CD14-positive monocyte (primary cell): Measurements from ENCODE around the gene PCED1A. TPM values are rescaled to one million over a fixed set of nuclear protein-coding genes. Genes with fewer than 3 reads are reported as not detected.
A peak's percentile ranks its signal among the peaks of the same experiment; 100 is the strongest.

ENCODE experiments used
- DNase-seq, 3 donors: peaks; one replicate each; pipeline ENCODE4 v3.0.0-alpha.2; 2011 to 2022
- H2AFZ ChIP-seq: 2 replicates; pipeline ENCODE4 v1.6.0; 2012; ENCODE audit warnings: mild to moderate bottlenecking, low read depth, low read length, inconsistent platforms; ENCODE audit not compliant: insufficient read depth, poor library complexity, severe bottlenecking
- H3K27ac ChIP-seq, 2 donors: 1 replicate in 1 of 2; 2 replicates in 1 of 2; pipeline ENCODE4 v1.5.1; 2012 to 2013; ENCODE audit warnings: low read length in 2 of 2, control low read depth in 1 of 2, inconsistent platforms in 1 of 2, low read depth in 1 of 2, mild to moderate bottlenecking in 1 of 2
- H3K27me3 ChIP-seq, 2 donors: one replicate each; pipeline versions ENCODE4 v1.6.0 to v1.6.1; 2011 to 2013; ENCODE audit warnings: low read length in 2 of 2; ENCODE audit not compliant: control insufficient read depth in 2 of 2, insufficient read depth in 2 of 2
- H3K36me3 ChIP-seq, 2 donors: replicated peaks in 1 of 2; 1 replicate in 1 of 2; 2 replicates in 1 of 2; pipeline versions ENCODE4 v1.5.1 to v1.6.1; 2012 to 2013; ENCODE audit warnings: low read length in 2 of 2, control low read depth in 1 of 2, inconsistent platforms in 1 of 2, mild to moderate bottlenecking in 1 of 2; ENCODE audit not compliant: insufficient read depth in 2 of 2, control insufficient read depth in 1 of 2
- H3K4me1 ChIP-seq, 2 donors: 1 replicate in 1 of 2; 2 replicates in 1 of 2; pipeline versions ENCODE4 v1.5.1 to v1.6.1; 2012 to 2013; ENCODE audit warnings: low read length in 2 of 2, control low read depth in 1 of 2, inconsistent platforms in 1 of 2, mild to moderate bottlenecking in 1 of 2, moderate library complexity in 1 of 2; ENCODE audit not compliant: insufficient read depth in 2 of 2, control insufficient read depth in 1 of 2
- H3K4me2 ChIP-seq: replicated peaks from 2 replicates; pipeline ENCODE3; 2012; ENCODE audit warnings: low read length, moderate library complexity, mild to moderate bottlenecking; ENCODE audit not compliant: poor library complexity, severe bottlenecking; ENCODE audit errors: extremely low read depth
- H3K4me3 ChIP-seq, 3 experiments: fragments of 200-600 bp in 1 of 3; sonication (generic) in 1 of 3; replicated peaks in 1 of 3; 1 replicate in 2 of 3; 2 replicates in 1 of 3; pipeline ENCODE4 v1.5.1; 2011 to 2013; ENCODE audit warnings: low read length in 3 of 3, mild to moderate bottlenecking in 3 of 3, control low read depth in 2 of 3, low read depth in 2 of 3, inconsistent platforms in 1 of 3, moderate library complexity in 1 of 3
- H3K79me2 ChIP-seq: 2 replicates; pipeline ENCODE4 v1.6.0; 2012; ENCODE audit warnings: mild to moderate bottlenecking, control low read depth, inconsistent platforms, low read length, moderate library complexity; ENCODE audit not compliant: insufficient read depth
- H3K9ac ChIP-seq: 2 replicates; pipeline ENCODE4 v1.6.0; 2017; ENCODE audit warnings: low read length, mild to moderate bottlenecking; ENCODE audit not compliant: insufficient read depth, poor library complexity, severe bottlenecking
- H3K9me3 ChIP-seq, 2 donors: replicated peaks in 1 of 2; 1 replicate in 1 of 2; 2 replicates in 1 of 2; pipeline versions ENCODE4 v1.5.1 to v1.6.1; 2012 to 2013; ENCODE audit warnings: low read length in 2 of 2, control low read depth in 1 of 2; ENCODE audit not compliant: control insufficient read depth in 1 of 2, insufficient read depth in 1 of 2
- H4K20me1 ChIP-seq: 2 replicates; pipeline ENCODE4 v1.6.0; 2012; ENCODE audit warnings: mild to moderate bottlenecking, low read length, control low read depth, moderate library complexity; ENCODE audit not compliant: insufficient read depth
- H3K27ac Mint-ChIP-seq, 7 donors: one replicate each; pipeline ENCODE4 v1.8.0; 2020; ENCODE audit warnings: mild to moderate bottlenecking in 7 of 7, mixed read lengths in 7 of 7, moderate library complexity in 6 of 7, inconsistent platforms in 2 of 7
- H3K27me3 Mint-ChIP-seq, 3 donors: one replicate each; pipeline ENCODE4 v1.8.0; 2021 to 2022; ENCODE audit warnings: low read depth in 3 of 3, mild to moderate bottlenecking in 3 of 3, mixed read lengths in 3 of 3, moderate library complexity in 3 of 3, inconsistent platforms in 1 of 3
- H3K36me3 Mint-ChIP-seq, 2 donors: one replicate each; pipeline ENCODE4 v1.8.0; 2020; ENCODE audit warnings: mixed read lengths in 2 of 2, inconsistent platforms in 1 of 2, mild to moderate bottlenecking in 1 of 2
- H3K4me1 Mint-ChIP-seq: one replicate; pipeline ENCODE4 v1.8.0; 2020; ENCODE audit warnings: mild to moderate bottlenecking, mixed read lengths
- H3K4me3 Mint-ChIP-seq, 2 donors: one replicate each; pipeline ENCODE4 v1.8.0; 2020; ENCODE audit warnings: mild to moderate bottlenecking in 2 of 2, mixed read lengths in 2 of 2, moderate library complexity in 1 of 2
- H3K9me3 Mint-ChIP-seq, 7 donors: one replicate each; pipeline ENCODE4 v1.8.0; 2020 to 2022; ENCODE audit warnings: mixed read lengths in 7 of 7, mild to moderate bottlenecking in 6 of 7, moderate library complexity in 6 of 7, inconsistent platforms in 2 of 7
- WGBS: methylation state at CpG from one replicate; pipeline ENCODE4 v1.1.5; 2013; ENCODE audit warnings: missing lambda C conversion rate; ENCODE audit not compliant: insufficient coverage; 5-methylcytosine and 5-hydroxymethylcytosine counted together
- intact Hi-C, 2 donors: fragments of 100-400 bp; cut with micrococcal nuclease; formaldehyde crosslinking; loops; one replicate each; pipeline versions ENCODE4 v1.15.0 to v1.15.1; 2023
- polyA plus RNA-seq, 3 donors: library from polyadenylated mRNA; depleted of rRNA in 1 of 3; unstranded in 2 of 3; stranded (reverse) in 1 of 3; fragments of 300-500 nt in 2 of 3; fragments of >200 nt in 1 of 3; fragmentation: Illumina TruSeq in 2 of 3; gene quantifications; 1 replicate in 2 of 3; 2 replicates in 1 of 3; pipeline ENCODE4 v1.2.3, GENCODE V29; 2012 to 2021
- TF ChIP-seq, protein P1 (sequence below): fragments of 200-600 bp; IDR thresholded peaks from one replicate; pipeline ENCODE4 v1.8.0; 2022; ENCODE audit warnings: antibody characterized with exemption, mild to moderate bottlenecking

Gene PCED1A
- polyA plus RNA-seq, 3 donors, result 9.1 to 85.2 (median 10.2) TPM

DNA sequence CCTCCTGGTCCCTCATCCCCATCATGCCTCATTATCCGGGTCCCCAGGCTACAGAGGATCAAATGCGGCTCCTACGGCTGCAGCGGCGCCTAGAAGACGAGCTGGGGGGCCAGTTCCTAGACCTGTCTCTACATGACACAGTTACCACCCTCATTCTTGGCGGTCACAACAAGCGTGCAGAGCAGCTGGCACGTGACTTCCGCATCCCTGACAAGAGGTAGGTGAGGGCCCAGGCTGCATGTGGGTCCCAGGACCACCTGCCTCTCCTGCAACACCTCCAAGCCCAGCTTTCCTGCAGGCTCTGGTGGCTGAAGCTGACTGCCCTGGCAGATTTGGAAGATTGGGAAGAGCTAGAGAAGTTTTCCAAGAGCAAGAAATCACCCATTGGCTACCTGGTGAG is 24.6 kb upstream of the PCED1A start:
- H3K4me1 Mint-ChIP-seq, result peaks cover 17% of the 10 kb centered on the region
- Histone ChIP-seq H3K27me3 (no peaks in the 10 kb centered on the region), H3K4me3 (no peak overlapping the region), H3K4me1 (peaks cover 10 to 13% of the 10 kb centered on the region in 2 donors), H2AFZ (no peak overlapping the region), H3K9ac (no peak overlapping the region), H3K27ac (no peak overlapping the region), H3K4me2 (no peak overlapping the region), H3K36me3 (peaks cover 61 to 71% of the 10 kb centered on the region in 2 donors), H3K79me2 (no peaks in the 10 kb centered on the region), H3K9me3 (no peaks in the 10 kb centered on the region), H4K20me1 (no peaks in the 10 kb centered on the region)
- H3K9me3 Mint-ChIP-seq, result no peaks in the 10 kb centered on the region
- intact Hi-C loops, result no loop called here
- DNase-seq, result no peak
- peak overlapping the region in 1 of 7 donors; percentile 14 for H3K27ac Mint-ChIP-seq
- H3K4me3 Mint-ChIP-seq, result peak overlapping the region in 1 of 2 donors; percentile 24
- 98% methylated on average over 10 of the region's 10 CpGs for WGBS
- peaks cover 0 to 3% (median 2%) of the 10 kb centered on the region in 3 donors for H3K27me3 Mint-ChIP-seq
- TF ChIP-seq, protein P1, sequence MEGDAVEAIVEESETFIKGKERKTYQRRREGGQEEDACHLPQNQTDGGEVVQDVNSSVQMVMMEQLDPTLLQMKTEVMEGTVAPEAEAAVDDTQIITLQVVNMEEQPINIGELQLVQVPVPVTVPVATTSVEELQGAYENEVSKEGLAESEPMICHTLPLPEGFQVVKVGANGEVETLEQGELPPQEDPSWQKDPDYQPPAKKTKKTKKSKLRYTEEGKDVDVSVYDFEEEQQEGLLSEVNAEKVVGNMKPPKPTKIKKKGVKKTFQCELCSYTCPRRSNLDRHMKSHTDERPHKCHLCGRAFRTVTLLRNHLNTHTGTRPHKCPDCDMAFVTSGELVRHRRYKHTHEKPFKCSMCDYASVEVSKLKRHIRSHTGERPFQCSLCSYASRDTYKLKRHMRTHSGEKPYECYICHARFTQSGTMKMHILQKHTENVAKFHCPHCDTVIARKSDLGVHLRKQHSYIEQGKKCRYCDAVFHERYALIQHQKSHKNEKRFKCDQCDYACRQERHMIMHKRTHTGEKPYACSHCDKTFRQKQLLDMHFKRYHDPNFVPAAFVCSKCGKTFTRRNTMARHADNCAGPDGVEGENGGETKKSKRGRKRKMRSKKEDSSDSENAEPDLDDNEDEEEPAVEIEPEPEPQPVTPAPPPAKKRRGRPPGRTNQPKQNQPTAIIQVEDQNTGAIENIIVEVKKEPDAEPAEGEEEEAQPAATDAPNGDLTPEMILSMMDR, result no peak
- peaks cover 59 to 75% of the 10 kb centered on the region in 2 donors for H3K36me3 Mint-ChIP-seq

DNA sequence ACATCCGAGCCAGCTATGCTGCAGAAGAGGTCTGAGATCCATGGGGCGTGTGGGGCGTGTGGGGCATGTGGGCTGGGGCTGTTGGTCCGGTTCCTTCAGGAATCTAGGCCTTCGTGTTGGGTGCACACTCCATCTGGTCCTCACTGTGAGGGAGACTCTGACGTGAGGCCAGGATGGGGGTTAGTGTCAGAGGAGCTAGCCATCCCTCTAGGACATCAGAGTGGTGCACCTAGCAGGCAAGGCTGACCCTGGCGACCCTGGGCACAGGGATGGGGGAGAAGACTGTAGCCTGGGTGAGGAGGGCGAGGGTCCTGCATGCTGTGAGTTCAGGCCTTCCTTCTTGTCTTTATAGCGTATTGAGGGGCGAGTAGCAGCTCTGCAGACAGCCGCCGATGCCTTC is 24.2 kb upstream of the PCED1A start:
- Mint-ChIP-seq H3K4me3 (no peak overlapping the region), H3K27me3 (peaks cover 0 to 3% (median 2%) of the 10 kb centered on the region in 3 donors), H3K9me3 (no peaks in the 10 kb centered on the region), H3K36me3 (peaks cover 62 to 77% of the 10 kb centered on the region in 2 donors), H3K27ac (no peak overlapping the region), H3K4me1 (peaks cover 15% of the 10 kb centered on the region)
- no peak overlapping the region for H3K4me3 ChIP-seq
- no peak overlapping the region for H3K9ac ChIP-seq
- TF ChIP-seq, protein P1, result no peak
- H4K20me1 ChIP-seq, result no peaks in the 10 kb centered on the region
- H3K4me1 ChIP-seq, result peaks cover 10% of the 10 kb centered on the region in 2 donors
- no peak for DNase-seq
- intact Hi-C loops, result no loop called here
- H2AFZ ChIP-seq, result no peak overlapping the region
- WGBS, result over 99% methylated on average over 12 of the region's 12 CpGs
- no peaks in the 10 kb centered on the region for H3K27me3 ChIP-seq
- H3K36me3 ChIP-seq, result peaks cover 64 to 75% of the 10 kb centered on the region in 2 donors
- no peaks in the 10 kb centered on the region for H3K79me2 ChIP-seq
- no peaks in the 10 kb centered on the region for H3K9me3 ChIP-seq
- H3K4me2 ChIP-seq, result no peak overlapping the region
- H3K27ac ChIP-seq, result no peak overlapping the region
